AML-193 (cell line): Measurements from ENCODE around the gene AFF3.
"Not testable (repeated sequence)": the region's sequence is repeated elsewhere in the genome, so short reads cannot be mapped to it uniquely, and the experiment has no call there.

Source experiments
- DNase-seq, 2 experiments: peaks; one replicate each; lab custom pipeline; 2025; lab: John Stamatoyannopoulos, UW

The AFF3 gene

DNA sequence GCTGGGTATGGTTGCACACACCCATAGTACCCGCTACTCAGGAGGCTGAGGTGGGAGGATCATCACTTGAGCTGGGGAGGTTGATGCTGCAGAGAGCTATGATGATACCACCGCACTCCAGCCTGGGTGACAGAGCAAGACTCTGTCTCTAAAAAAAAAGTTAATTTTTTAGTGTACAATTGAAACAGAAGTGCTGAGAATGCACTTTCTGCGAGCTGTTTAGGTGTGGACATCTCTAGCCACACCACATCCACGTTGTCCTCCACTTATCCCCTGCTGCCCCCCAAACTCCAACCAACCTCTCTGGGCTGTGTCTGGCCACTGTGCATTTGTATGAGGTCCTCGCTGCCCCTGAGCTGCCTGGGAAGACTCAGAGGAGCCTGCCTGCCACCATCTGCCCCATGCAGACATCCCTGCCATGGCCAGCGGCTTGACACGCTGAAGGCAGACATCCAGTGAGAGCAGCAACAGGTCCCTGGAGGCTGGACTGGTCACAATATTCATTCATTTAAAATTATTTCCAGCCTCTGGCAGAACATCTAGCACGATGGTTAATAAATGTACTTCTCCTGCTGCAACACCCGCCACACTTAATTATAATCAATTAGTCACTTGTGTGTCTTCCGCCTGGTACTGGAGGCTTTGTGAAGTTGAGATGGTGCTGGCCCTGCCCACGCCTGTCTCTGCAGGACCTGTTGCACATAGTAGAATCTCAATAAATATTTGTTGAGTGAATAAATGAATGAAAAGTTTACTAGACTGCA, 3.7 kb upstream of the AFF3 start:
- DNase-seq = no peak

DNA sequence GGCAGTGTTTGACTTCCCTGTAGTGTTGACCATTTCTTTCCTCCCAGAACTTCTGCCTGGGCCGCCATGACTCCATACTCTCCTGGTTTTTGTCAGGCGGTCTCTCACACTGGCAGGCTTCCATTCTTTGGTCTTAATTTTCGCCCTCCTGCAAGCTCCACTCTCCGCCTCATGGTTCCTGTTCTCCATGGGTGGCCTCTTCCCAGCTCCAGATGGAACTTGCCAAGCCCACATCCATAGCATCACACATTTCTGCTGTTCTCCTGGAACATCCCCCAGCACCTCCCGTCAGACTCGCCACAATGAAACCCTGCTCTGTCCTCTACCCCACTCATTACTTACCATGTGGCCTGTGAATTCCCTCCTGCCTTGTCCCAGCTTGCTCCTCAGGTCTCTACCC, 896 bp upstream of the AFF3 start:
- DNase-seq = no peak

DNA sequence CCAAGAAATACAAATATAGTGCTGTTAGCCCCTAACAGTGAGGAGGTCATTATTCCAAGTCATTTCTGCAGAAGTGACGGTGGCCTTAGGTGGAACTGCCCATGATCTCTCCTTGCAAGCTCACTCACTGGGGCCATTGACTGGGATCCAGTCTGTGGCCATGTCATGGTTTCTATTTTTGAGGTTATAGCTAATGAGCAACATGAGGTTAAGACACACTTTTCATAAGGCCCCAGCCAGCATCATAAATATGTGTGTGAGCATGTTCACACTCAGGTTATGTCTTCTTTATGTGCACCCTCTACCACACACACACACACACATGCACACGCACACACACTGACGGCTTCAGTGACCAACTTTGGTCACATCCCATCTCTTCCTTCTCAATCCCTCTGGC, 484 bp downstream of the AFF3 start:
- DNase-seq = no peak

DNA sequence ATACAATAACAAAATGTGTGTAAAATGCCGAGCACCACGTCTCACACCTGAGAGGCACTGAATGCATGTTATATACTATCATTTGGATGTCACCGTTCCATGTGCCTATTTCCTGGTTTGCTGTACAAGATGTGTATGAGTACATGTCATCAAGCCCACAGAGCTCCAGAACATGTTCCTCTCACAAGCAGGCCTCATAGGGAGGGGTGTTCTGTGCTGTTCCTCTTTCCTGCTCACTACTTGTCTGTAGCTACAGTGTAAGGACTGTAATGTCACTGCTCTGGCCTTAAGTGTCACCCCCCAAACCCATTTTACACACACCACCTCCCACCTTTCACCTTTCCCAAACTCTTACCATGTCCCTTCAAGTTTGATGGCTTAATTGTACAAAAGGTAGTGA, 1.8 kb downstream of the AFF3 start:
- no peak for DNase-seq

DNA sequence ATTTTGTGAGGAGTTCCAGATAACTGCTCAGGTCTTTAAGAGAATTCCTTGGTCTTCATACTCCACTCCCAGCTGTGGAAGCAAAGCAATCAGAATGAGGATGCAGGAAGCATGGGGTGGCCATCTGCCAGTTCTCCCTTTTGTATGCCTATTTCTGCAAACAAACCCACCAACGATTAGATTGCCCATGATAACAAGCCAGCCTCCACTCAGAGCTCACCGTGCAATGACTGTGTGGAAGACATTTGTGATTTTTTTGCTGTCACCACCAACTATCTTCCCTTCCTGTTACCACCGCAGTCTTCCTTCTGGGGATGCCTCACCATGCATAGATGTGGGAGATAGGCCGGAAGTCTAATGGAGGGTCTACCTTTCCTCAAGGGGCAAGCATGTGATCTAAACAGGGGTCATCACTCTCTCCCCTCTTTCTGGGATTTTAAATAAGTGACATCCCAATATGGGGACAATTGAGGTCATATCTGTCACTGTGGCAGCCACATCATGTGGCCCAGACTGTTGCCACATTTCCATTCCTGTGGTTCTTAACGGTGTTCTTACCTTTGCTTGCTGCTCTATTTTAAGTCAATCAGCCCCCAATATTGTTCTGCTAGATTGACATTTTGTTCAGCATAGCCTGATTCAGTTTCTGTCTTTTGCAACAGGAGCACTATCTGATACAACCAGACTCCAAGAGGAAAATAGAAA, 4.4 kb downstream of the AFF3 start:
- DNase-seq = no peak

DNA sequence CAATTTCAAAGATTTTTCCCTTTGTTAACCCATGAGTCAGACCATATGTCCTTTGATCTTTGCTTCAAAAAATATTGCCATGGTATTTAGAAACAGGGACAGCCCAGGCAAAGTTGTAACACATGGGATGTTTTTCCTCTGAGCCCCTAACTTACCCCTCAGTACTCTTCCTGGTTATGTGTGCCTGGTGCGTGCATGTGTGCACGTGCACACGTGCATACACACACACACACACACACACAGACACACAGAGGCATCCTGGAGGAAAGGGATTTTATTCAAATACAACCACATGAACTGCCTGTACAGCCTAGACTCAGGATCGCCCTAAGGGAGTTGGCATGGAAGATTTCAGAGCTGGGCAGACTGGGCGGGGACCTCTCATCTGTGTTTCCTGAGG, 5.1 kb downstream of the AFF3 start:
- no peak for DNase-seq

DNA sequence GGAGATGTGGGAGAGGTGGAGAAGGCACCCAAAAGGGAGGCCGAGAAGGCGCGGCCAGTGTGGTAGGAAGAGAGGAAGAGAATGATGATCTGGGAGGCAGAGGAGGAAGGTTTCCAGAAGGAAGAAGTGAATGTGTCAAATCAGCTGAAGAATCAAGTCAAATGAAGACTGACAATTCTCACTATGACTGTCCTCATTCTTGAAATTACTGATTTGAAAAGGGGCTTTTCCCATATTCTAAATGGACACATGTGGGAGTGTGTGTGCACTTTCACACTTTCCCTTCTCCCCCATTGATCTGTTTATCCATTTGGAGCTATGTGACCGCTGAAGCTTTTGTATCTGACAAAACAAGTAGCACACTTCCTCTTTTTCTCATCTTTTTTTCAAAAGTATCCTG, 6.1 kb downstream of the AFF3 start:
- DNase-seq = no peak

DNA sequence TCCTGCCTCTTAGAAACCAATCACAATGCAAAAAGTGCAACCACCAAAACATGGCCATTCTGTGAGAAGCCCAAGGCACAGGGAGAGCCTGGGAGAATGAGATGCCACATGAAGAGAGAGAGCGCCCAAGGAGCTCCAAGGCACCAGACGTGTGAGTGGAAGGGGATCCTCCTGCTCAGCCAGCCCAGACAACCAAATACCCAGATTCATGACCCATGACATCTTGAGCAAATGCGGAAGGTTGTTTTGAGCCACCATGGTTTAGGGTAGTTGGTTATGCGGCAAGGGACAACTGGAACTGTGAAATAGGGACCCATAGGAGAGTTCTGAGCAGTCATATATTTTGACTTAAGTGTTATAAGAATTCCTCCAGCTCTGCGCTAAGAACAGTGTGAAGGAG, 7.0 kb downstream of the AFF3 start:
- no peak for DNase-seq

DNA sequence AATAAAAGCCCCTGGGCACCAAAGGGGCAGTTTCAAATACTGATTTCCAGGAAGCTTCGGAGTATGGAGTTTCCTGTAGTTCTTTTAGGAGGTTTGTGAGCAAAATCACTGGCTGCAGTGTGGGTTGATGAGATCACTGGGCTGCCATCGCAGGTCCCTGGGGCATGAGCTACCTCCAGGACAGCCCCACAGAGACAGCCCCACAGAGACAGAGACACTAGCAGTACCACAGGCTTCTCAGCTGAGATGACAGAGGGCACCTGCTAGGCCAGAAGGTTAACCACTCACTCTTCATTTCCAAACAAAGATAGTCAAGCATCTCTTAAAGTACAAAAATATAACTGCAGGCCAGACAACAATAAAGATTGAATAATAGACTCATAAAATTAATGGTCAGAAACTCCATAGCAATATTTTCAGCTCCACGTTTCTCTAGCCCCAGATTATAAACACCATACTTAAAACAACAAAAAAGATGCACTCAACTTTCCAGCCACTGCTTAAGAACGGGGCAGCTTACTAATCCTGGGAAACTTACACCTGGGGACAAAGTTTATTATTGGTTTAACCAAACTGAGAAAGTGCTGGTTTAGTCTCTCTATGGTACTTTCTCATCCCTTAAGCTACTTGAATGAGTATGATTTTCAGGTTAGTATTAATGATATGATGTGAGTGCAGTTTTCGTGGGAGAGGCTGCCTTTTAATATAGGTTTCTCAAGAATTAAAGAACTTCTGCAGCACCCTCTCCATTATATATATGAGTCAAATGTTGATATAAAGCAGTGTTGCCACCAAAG, 11.6 kb downstream of the AFF3 start:
- DNase-seq = no peak

DNA sequence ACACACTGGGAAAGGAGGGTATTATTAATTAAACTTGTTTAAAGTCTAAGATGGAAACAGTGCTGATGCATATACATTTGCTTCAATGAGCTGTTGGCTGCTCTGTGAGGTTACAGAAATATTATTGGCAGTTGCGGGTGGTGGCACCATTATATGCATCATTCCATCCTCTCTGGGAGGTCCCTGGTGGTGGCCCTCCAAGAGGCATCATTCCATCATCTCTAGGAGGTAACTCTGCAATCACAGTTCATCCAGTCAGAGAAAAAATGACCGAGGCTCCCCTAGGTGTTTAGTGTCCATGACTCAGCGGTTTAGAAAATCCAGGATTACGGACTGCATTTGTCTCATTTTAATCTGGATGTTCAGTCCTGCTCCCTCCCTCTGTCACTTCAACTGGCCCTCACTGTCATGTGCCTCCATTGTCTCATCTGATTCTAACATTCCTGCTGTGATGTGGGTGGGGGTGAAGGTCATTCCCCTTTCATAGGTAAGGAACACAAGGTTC, 15.4 kb downstream of the AFF3 start:
- no peak for DNase-seq

DNA sequence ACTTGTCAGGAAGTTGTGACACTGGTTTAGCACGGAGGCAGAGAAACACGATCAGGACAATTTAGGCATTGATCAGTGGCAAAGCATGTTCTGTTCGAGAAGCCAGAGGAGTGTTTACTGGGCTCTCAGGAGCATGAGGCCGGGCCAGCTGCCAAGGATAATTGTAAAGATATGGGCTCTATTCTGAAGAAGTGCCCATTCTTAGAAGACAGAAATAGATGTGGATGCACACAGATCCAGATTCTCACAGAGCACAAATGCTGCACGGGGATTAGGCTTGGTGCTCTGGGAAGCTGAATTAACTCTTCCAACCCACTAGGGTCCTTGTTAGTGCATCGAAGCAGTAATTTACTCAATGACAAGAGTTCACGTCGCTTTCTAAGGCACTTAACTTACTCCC, 16.2 kb downstream of the AFF3 start:
- no peak for DNase-seq

DNA sequence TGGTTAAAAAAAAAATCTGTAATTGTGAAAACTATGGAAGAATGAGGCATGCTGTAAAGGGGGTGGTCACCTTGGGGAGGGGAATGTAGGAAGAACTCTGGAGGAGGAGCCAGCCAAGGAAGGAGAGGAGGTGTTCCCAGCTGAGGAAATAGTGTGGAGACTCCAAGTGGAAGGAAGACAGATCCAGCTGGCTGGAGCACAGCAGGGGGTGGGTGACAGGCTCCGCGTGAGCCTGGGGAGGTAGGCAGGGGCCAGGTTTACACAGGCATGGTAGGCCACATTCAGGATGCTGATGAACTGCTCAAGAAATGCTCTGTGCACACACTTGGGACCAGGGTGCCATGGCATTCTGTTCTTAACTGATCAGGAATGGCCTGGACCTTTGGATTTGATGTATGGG, 16.8 kb downstream of the AFF3 start:
- no peak for DNase-seq

DNA sequence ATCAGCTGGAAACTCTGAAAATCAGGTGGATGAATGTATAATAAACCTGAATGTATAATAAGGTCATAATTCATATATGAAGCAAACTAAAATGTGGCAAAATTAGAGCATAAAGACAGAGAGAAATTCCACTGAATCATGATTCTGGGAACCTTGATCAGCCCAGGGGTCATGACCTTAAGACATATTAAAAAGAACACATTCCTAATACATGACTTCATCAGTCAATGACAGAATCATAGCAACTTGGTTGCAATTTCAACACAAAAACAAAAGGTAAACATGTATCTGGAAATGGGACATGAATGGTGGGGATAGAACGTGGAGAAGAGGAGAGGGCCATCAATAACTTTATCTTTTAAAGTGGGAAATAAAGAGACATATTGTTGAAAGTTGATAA, 17.6 kb downstream of the AFF3 start:
- DNase-seq = no peak

DNA sequence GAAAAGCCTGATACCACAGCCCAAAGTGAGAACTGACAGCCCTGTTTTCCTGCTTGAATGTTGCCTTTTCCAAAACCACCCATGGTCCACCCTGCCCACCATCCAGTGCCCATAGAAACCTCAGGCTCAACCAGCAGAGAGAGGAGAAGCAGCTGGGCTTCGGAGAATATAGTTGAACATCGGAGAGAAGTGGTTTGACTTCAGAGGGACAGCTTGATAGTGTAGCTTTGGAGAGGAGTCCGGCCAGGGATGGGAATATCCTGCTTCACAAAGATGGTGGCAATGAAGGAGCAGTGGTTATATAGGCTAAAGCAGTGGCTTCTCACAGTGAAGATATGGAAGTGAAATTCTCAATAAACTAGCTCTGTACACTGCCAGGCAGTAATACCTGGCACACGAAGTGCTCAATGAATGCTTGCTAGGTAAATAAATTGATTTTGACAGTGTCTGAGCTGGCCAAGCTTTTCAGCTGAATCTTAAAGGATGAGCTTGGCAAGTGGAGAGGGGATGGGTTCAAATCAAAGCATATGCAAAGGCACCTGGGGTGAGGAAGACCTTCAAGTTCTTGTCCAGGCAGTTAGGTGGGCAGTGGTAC, 21.2 kb downstream of the AFF3 start:
- DNase-seq = no peak

DNA sequence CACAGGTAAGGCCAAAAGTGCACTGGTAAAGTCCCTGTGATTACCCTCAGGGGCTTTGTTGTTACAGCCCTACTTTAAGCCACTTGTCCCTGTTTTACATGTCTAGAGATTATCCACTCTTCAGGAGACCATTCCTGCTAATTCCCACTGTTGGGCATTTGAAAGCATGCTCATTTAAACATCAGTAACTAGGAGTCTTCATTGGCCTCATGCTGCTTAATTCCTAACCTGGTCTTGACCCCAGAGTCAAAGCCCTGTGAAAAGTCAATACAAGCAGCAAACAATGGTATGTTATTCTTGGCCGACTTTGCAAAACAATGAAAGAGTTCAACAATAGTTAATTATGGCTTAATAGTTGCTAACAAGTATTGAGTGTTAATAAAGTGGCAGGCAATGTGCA, 23.2 kb downstream of the AFF3 start:
- DNase-seq = no peak

DNA sequence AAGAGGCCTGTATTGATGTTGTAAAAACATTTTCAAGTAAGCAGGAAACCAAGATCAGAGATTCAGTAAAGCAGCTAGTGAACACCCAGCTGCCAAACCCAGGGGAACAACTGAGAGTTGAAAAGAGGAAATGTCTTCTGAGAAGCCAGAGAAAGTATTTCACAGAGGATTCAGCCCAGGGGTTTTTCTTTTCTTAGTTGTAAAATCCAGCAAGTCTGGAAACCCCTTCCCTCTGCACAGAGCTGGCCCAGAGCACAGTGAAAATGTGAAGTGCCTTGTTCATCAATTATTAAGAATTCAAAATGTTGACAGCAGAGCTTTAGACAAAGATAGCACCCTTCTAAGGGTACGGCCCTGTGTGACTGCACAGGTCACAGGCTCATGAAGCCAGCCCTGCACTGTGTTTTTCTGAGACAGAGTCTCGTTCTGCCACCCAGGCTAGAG, 28.4 kb downstream of the AFF3 start:
- no peak for DNase-seq

DNA sequence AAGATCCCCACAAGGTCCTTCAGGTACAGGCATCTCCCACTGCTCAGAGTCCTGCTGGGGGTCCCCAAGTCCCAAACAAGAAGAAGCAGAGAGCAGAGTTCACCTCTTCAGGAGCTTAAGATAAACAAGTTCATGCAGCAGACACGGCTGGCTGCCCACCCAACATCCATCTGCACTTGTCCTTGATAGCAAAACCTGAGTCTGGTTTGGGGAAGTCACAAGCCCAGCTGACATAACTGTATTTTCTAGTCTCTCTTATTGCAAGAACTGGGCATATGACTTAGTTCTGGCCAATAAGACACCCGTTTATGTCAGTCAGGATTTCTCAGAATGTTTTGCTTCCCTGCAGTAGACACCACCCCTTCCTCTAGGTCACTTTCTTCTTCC, 31.8 kb downstream of the AFF3 start:
- DNase-seq = no peak

DNA sequence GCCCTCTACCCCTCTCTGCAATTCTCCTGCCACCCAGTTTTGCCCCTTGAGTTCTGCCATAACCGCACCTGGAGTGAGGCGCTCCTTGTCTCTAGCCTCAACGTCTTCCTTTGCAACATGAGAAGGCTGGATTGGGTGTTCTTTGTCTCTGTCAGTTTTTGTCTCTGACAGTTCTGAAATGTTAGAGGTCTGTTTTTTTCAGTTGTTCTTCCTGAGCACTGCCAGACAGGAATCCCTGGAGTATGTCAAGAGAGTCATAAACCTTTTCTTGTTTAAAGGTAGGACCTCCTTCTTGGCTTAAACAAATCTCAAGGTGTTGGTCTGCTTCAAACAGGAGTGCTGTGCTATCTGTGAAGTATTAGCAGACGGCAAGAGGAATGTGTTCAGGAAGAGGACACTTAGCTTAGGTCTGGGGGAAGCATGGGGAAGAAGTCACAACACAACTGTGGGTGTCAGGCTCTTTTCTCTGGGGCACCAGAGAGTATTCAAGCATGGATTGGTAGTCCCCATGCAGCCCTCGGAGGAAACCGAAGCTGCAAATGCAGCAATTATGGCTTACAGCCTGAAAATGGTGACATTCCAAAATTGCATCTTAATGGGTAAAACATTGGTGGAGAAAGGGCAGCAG, 32.3 kb downstream of the AFF3 start:
- no peak for DNase-seq

DNA sequence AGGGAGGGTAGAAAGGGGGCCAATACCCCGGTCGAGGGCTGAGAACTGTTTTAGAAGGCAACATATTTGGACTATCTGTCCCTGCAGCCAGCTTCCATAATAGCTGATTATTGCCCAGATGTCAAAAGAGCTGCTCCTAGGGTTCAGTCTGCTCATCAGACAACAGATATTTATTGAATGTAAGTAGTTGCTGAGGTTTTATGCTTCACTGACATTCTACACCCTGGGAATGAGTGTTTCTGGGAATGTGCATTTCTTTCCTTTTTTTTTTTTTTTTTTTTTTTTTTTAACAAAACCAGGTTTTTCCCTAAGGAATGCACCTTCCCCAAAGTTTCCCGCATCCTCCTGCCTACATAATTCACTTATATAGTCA, 33.8 kb downstream of the AFF3 start:
- not testable (repeated sequence) for DNase-seq

DNA sequence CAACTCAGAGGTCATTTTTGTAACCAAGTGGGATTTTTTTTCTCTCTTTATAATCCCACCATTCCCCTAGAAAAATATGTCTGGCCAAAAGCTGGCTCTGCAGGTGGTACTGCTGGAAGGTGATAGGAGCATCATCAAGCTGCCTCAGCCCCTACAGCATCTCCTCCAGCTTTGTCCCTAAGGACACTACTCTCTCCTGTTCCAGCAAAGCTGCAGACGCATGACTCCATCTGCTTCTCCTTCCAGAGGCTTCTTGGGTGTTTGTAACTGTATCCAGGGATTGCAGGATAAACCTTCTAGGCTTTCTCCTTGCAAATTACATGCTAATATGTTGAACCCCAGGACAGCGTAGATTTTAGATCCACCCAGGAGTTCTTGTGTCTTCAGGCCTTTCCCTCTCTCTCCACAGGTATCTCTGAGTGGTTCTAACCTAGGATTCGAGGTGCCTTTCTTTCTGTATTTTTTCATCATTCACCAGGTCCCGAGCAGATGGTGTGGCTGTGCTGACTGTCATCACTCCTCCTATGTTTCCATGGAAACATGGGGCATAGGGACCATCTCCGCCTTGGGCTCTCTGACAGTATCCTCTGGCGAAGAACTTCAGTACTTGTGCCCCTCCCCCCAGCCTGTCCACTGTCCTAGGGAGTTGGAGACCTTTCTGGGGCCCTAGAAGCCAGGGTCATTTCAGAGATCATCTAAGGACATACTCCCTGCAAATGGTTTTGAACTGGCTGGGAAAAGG, 34.3 kb downstream of the AFF3 start:
- no peak for DNase-seq

DNA sequence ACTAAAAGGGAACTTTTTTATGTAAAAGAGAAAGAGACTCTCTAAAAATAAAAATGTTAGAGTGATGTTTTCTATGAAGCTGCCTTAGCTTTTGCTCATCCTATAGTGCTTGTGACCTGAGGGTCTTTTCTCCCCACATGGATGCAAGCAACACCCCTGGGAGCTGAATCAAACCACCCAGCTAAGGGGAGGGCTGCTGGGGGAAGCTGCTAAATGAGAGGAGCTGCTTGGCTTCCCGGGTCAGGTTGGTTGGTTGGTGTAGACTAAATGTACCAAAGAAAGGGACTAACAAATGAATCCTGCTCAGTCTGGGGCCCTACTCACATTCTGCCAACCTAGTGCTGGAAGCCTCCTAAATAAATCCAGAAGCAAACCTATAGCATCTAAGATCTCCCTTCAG, 35.0 kb downstream of the AFF3 start:
- DNase-seq = no peak
